ENCODE data around the gene RIPOR3. TPM values are rescaled to one million over a fixed set of nuclear protein-coding genes. Genes with fewer than 3 reads are reported as not detected.

Gene RIPOR3
- total and polyA plus RNA-seq, 9 of the 15 experiments (the other 6 are each of a cell fraction or from before 2014, with no cell fraction given): 3.3 to 62.7 (median 21.4) TPM

DNA sequence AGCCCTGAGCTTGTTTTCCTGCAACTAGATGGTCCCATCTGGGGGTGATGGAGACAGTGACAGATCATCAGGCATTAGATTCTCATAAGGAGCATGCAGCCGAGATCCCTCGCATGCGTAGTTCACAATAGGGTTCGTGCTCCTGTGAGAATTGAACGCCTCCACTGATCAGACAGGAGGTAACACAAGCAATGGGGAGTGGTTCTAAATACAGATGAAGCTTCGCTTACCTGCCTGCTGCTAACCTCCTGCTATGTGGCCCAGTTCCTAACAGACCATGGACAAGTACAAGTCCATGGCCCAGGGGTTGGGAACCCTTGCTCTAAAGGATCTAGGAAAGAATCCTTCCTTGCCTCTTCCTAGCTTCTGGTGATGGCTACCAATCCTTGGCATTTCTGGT lies 42.7 kb downstream of the RIPOR3 start:
- BruUV-seq (replicated peaks): no TSS peak
- H2AFZ ChIP-seq (ENCODE audit: low read depth, low read length): no peak overlapping the region
- peaks cover 61% of the 10 kb centered on the region for H3K79me2 ChIP-seq (ENCODE audit: control insufficient read depth, insufficient read depth, low read length)
- intact Hi-C loops (cut with micrococcal nuclease) (no loop called here), in situ Hi-C loops (cut with MboI) (no loop called here)
- ChIA-PET POLR2A (interaction anchor here (1.2 kb wide), 1 partner anchor 10 kb away, joined by 3 read pairs; no protein-coding TSS in a partner anchor), CTCF (ENCODE audit: low intra/inter-chr PET ratio) (interaction anchor here (0.6 to 0.9 kb wide), 2 partner anchors 45 to 60 kb away, joined by 3 to 4 read pairs; no protein-coding TSS in a partner anchor)
- H3K9me1 ChIP-seq (ENCODE audit: control insufficient read depth, insufficient read depth, low read length): peaks cover 3% of the 10 kb centered on the region
- WGBS (ENCODE audit: insufficient coverage, low coverage, missing lambda C conversion rate): 94% methylated on average over 6 of the region's 6 CpGs
- H3K27ac ChIP-seq (ENCODE audit: extremely low read depth, low read depth, low read length): no peak overlapping the region
- no peaks in the 10 kb centered on the region for H3K27me3 ChIP-seq (ENCODE audit: control insufficient read depth in 2 of 2, insufficient read depth in 2 of 2, low read length in 2 of 2)
- no peaks in the 10 kb centered on the region for H4K20me1 ChIP-seq (replicated peaks; ENCODE audit: control insufficient read depth, insufficient read depth, low read length)
- no peak for TF ChIP-seq STAT5A (IDR thresholded peaks at IDR 0.05; ENCODE audit: borderline replicate concordance, low read length)
- no peak for TF ChIP-seq MYBL2 (IDR thresholded peaks at IDR 0.05; ENCODE audit: low read depth)
- TF ChIP-seq MYBL2 (CRISPR knock-in tag; IDR thresholded peaks at IDR 0.05; ENCODE audit: borderline replicate concordance): no peak
- H3K4me3 ChIP-seq: no peak overlapping the region
- FAIRE-seq (no peak), DNase-seq (ENCODE audit: extremely low read depth in 1 of 4, low spot score in 3 of 4) (no peak), ATAC-seq (no peak)
- no peak overlapping the region for H3K4me2 ChIP-seq (ENCODE audit: insufficient read depth, low read length)
- H3K36me3 ChIP-seq (ENCODE audit: control insufficient read depth, insufficient read depth, low read length): peaks cover 33% of the 10 kb centered on the region
- no peak overlapping the region for H3K9ac ChIP-seq (ENCODE audit: insufficient read depth in 1 of 2, low read depth in 2 of 2, low read length in 2 of 2)
- peaks cover 0 to 7% of the 10 kb centered on the region in 2 experiments; a peak in 2 of 5 replicates for H3K4me1 ChIP-seq (replicated peaks in 1 of 2; ENCODE audit: control insufficient read depth in 2 of 2, insufficient read depth in 2 of 2, low read length in 2 of 2)
- peaks cover 4% of the 10 kb centered on the region for H3K9me3 ChIP-seq (replicated peaks; ENCODE audit: control insufficient read depth, insufficient read depth, low read depth, low read length)

GRCh38 chr20:50646483-50646996 lies 44.8 kb downstream of the RIPOR3 start:
- H3K4me2 ChIP-seq (ENCODE audit: insufficient read depth, low read length): no peak overlapping the region
- peaks cover 3% of the 10 kb centered on the region; the same call in 1 of the 2 replicates for H4K20me1 ChIP-seq (replicated peaks; ENCODE audit: control insufficient read depth, insufficient read depth, low read length)
- DNase-seq (ENCODE audit: extremely low read depth in 1 of 4, low spot score in 3 of 4): peak in 2 of 4 experiments; percentile 36 to 49
- no peak for ATAC-seq
- peaks cover 4% of the 10 kb centered on the region for H3K9me3 ChIP-seq (replicated peaks; ENCODE audit: control insufficient read depth, insufficient read depth, low read depth, low read length)
- H3K27me3 ChIP-seq (ENCODE audit: control insufficient read depth in 2 of 2, insufficient read depth in 2 of 2, low read length in 2 of 2): no peaks in the 10 kb centered on the region
- H3K9me1 ChIP-seq (ENCODE audit: control insufficient read depth, insufficient read depth, low read length): peaks cover 3% of the 10 kb centered on the region
- BruUV-seq (replicated peaks): no TSS peak
- no peak overlapping the region for H3K27ac ChIP-seq (ENCODE audit: extremely low read depth, low read depth, low read length)
- ChIA-PET POLR2A (interaction anchor here (0.8 kb wide), 1 partner anchor 11 kb away, joined by 3 read pairs; no protein-coding TSS in a partner anchor), CTCF (ENCODE audit: low intra/inter-chr PET ratio) (no interaction called here)
- H3K36me3 ChIP-seq (ENCODE audit: control insufficient read depth, insufficient read depth, low read length): peaks cover 23% of the 10 kb centered on the region
- no peak overlapping the region for H3K4me3 ChIP-seq
- H2AFZ ChIP-seq (ENCODE audit: low read depth, low read length): no peak overlapping the region
- peaks cover 8 to 22% of the 10 kb centered on the region in 2 experiments for H3K4me1 ChIP-seq (replicated peaks in 1 of 2; ENCODE audit: control insufficient read depth in 2 of 2, insufficient read depth in 2 of 2, low read length in 2 of 2)
- in situ Hi-C loops (cut with MboI) (no loop called here), intact Hi-C loops (cut with micrococcal nuclease) (no loop called here)
- peaks cover 45% of the 10 kb centered on the region for H3K79me2 ChIP-seq (ENCODE audit: control insufficient read depth, insufficient read depth, low read length)
- peak; percentile 11 for FAIRE-seq
- no peak overlapping the region for H3K9ac ChIP-seq (ENCODE audit: insufficient read depth in 1 of 2, low read depth in 2 of 2, low read length in 2 of 2)
- WGBS (ENCODE audit: insufficient coverage, low coverage, missing lambda C conversion rate): 86% methylated on average over 1 of the region's 1 CpG
- TF ChIP-seq TFE3 (CRISPR knock-in tag; IDR thresholded peaks at IDR 0.05) (no peak), ZNF436 (CRISPR knock-in tag; IDR thresholded peaks at IDR 0.05) (no peak), ZNF764 (CRISPR knock-in tag; IDR thresholded peaks at IDR 0.05; ENCODE audit: low read depth) (peak; percentile 99), ETV1 (tag; conservative IDR thresholded peaks at IDR 0.05; ENCODE audit: low read depth) (0 out of 2 replicates have a peak, but pooled peaks have one; percentile 40), ZZZ3 (IDR thresholded peaks at IDR 0.05) (no peak)
- TF ChIP-seq, protein P1, sequence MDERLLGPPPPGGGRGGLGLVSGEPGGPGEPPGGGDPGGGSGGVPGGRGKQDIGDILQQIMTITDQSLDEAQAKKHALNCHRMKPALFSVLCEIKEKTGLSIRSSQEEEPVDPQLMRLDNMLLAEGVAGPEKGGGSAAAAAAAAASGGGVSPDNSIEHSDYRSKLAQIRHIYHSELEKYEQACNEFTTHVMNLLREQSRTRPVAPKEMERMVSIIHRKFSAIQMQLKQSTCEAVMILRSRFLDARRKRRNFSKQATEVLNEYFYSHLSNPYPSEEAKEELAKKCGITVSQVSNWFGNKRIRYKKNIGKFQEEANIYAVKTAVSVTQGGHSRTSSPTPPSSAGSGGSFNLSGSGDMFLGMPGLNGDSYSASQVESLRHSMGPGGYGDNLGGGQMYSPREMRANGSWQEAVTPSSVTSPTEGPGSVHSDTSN (CRISPR knock-in tag; IDR thresholded peaks at IDR 0.05; ENCODE audit: low read depth): no peak
- TF ChIP-seq, protein P1 (tag; conservative IDR thresholded peaks at IDR 0.05; ENCODE audit: low read depth): no peak
- TF ChIP-seq, protein P2, sequence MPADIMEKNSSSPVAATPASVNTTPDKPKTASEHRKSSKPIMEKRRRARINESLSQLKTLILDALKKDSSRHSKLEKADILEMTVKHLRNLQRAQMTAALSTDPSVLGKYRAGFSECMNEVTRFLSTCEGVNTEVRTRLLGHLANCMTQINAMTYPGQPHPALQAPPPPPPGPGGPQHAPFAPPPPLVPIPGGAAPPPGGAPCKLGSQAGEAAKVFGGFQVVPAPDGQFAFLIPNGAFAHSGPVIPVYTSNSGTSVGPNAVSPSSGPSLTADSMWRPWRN (IDR thresholded peaks at IDR 0.05; ENCODE audit: low read depth): no peak

Measured in K562 (cell line).